Peyer's patch (tissue), 4 donors: ENCODE results near the gene NBAS. TPM values are rescaled to one million over a fixed set of nuclear protein-coding genes. Genes with fewer than 3 reads are reported as not detected.
"Not testable (repeated sequence)": the region's sequence is repeated elsewhere in the genome, so short reads cannot be mapped to it uniquely, and the experiment has no call there.

Source experiments
- DNase-seq, 3 donors: peaks; one replicate each; pipeline ENCODE4 v3.0.0-alpha.2; 2017 to 2019
- H3K27ac ChIP-seq, 4 donors: fragments of 200-600 bp; sonication (generic); one replicate each; pipeline ENCODE4 v1.5.1; 2016 to 2019
- H3K27me3 ChIP-seq, 2 donors: fragments of 200-600 bp; sonication (generic); one replicate each; pipeline ENCODE4 v1.5.1; 2019
- H3K36me3 ChIP-seq, 3 donors: fragments of 200-600 bp; sonication (generic); one replicate each; pipeline ENCODE4 v1.5.1; 2016 to 2019
- H3K4me1 ChIP-seq, 4 donors: fragments of 200-600 bp; sonication (generic); one replicate each; pipeline ENCODE4 v1.5.1; 2016 to 2019
- H3K4me3 ChIP-seq, 4 donors: fragments of 200-600 bp; sonication (generic); 1 replicate in 3 of 4; 2 replicates in 1 of 4; pipeline ENCODE4 v1.5.1; 2016 to 2019; ENCODE audit warnings: mild to moderate bottlenecking in 1 of 4
- H3K9me3 ChIP-seq, 4 donors: fragments of 200-600 bp; sonication (generic); one replicate each; pipeline ENCODE4 v1.5.1; 2016 to 2019; ENCODE audit warnings: mild to moderate bottlenecking in 1 of 4
- CTCF ChIP-seq, 6 experiments: fragments of 450-650 bp in 4 of 6; fragments of 200-600 bp in 2 of 6; sonication (generic) in 1 of 6; IDR thresholded peaks; one replicate each; pipeline ENCODE4 v1.5.1; 2017 to 2019; ENCODE audit warnings: antibody characterized with exemption in 6 of 6, mild to moderate bottlenecking in 3 of 6, moderate library complexity in 1 of 6
- POLR2A ChIP-seq, 2 donors: fragments of 450-650 bp; IDR thresholded peaks; one replicate each; pipeline ENCODE4 v1.5.1; 2017; ENCODE audit warnings: antibody characterized with exemption in 2 of 2, mild to moderate bottlenecking in 2 of 2, moderate library complexity in 2 of 2
- total RNA-seq, 4 donors: library from RNA; depleted of rRNA; stranded (reverse); fragments of >200 nt; gene quantifications; one replicate each; pipeline ENCODE4 v1.1.0, GENCODE V29; 2016

The NBAS gene
- total RNA-seq, 4 donors from 2014 or later, result 43.2 to 70.2 (median 55.3) TPM

GRCh38 chr2:15323227-15323626 is 237.9 kb downstream of the NBAS start:
- Histone ChIP-seq H3K4me1 (no peaks in the 10 kb centered on the region), H3K36me3 (peaks cover 0 to 21% (median 0%) of the 10 kb centered on the region in 3 donors), H3K9me3 (peaks cover 0 to 3% (median 0%) of the 10 kb centered on the region in 4 donors), H3K4me3 (no peak overlapping the region), H3K27me3 (no peaks in the 10 kb centered on the region), H3K27ac (no peak overlapping the region)
- no peak for DNase-seq
- no peak for TF ChIP-seq CTCF (IDR thresholded peaks at IDR 0.05)
- no peak for TF ChIP-seq POLR2A (IDR thresholded peaks at IDR 0.05)

GRCh38 chr2:15321481-15321880 is 239.7 kb downstream of the NBAS start:
- DNase-seq, H3K27ac ChIP-seq, H3K9me3 ChIP-seq, H3K4me1 ChIP-seq, H3K4me3 ChIP-seq, H3K27me3 ChIP-seq: not testable (repeated sequence)
- peaks cover 0 to 16% (median 0%) of the 10 kb centered on the region in 3 donors for H3K36me3 ChIP-seq

- Histone ChIP-seq H3K9me3 (peaks cover 0 to under 1% (median 0%) of the 10 kb centered on the region in 4 donors), H3K4me1 (no peaks in the 10 kb centered on the region), H3K27ac (no peak overlapping the region), H3K27me3 (no peaks in the 10 kb centered on the region), H3K36me3 (peaks cover 0 to 7% (median 0%) of the 10 kb centered on the region in 3 donors), H3K4me3 (no peak overlapping the region)
- TF ChIP-seq POLR2A (IDR thresholded peaks at IDR 0.05), result no peak
- no peak for TF ChIP-seq CTCF (IDR thresholded peaks at IDR 0.05)
- peak in 2 of 3 donors; percentile 38 to 50 for DNase-seq
These were observed 244.7 kb downstream of the NBAS start for GRCh38 chr2:15316370-15316814.

GRCh38 chr2:15315411-15315810 is 245.7 kb downstream of the NBAS start:
- no peak for TF ChIP-seq POLR2A (IDR thresholded peaks at IDR 0.05)
- TF ChIP-seq CTCF (IDR thresholded peaks at IDR 0.05), result no peak
- H3K9me3 ChIP-seq, result no peaks in the 10 kb centered on the region
- no peak overlapping the region for H3K4me3 ChIP-seq
- H3K27ac ChIP-seq, result no peak overlapping the region
- peaks cover 0 to 7% (median 0%) of the 10 kb centered on the region in 3 donors for H3K36me3 ChIP-seq
- no peaks in the 10 kb centered on the region for H3K27me3 ChIP-seq
- H3K4me1 ChIP-seq, result no peaks in the 10 kb centered on the region
- no peak for DNase-seq

GRCh38 chr2:15313657-15314056 is 247.5 kb downstream of the NBAS start:
- no peak for TF ChIP-seq POLR2A (IDR thresholded peaks at IDR 0.05)
- TF ChIP-seq CTCF (IDR thresholded peaks at IDR 0.05), result no peak
- H3K4me3 ChIP-seq, result no peak overlapping the region

GRCh38 chr2:15311926-15312325 is 249.2 kb downstream of the NBAS start:
- Histone ChIP-seq H3K4me1 (no peaks in the 10 kb centered on the region), H3K36me3 (peaks cover 0 to 15% (median 0%) of the 10 kb centered on the region in 3 donors), H3K4me3 (no peak overlapping the region), H3K27me3 (no peaks in the 10 kb centered on the region), H3K9me3 (no peaks in the 10 kb centered on the region), H3K27ac (no peak overlapping the region)
- no peak for DNase-seq
- no peak for TF ChIP-seq CTCF (IDR thresholded peaks at IDR 0.05)
- TF ChIP-seq POLR2A (IDR thresholded peaks at IDR 0.05), result no peak

More at GRCh38 chr2:15313657-15314056, 247.5 kb downstream of the NBAS start:
- H3K27ac ChIP-seq, result no peak overlapping the region
- H3K9me3 ChIP-seq, result no peaks in the 10 kb centered on the region
- no peak for DNase-seq
- peaks cover 0 to 7% (median 0%) of the 10 kb centered on the region in 3 donors for H3K36me3 ChIP-seq
- H3K27me3 ChIP-seq, result no peaks in the 10 kb centered on the region
- H3K4me1 ChIP-seq, result no peaks in the 10 kb centered on the region
